ENCODE measurements around the gene STK17A.

The STK17A gene

GRCh38 chr7:43636093-43636492, 53.2 kb downstream of the STK17A start:
- no peak for DNase-seq (ENCODE audit: low spot score)

DNA sequence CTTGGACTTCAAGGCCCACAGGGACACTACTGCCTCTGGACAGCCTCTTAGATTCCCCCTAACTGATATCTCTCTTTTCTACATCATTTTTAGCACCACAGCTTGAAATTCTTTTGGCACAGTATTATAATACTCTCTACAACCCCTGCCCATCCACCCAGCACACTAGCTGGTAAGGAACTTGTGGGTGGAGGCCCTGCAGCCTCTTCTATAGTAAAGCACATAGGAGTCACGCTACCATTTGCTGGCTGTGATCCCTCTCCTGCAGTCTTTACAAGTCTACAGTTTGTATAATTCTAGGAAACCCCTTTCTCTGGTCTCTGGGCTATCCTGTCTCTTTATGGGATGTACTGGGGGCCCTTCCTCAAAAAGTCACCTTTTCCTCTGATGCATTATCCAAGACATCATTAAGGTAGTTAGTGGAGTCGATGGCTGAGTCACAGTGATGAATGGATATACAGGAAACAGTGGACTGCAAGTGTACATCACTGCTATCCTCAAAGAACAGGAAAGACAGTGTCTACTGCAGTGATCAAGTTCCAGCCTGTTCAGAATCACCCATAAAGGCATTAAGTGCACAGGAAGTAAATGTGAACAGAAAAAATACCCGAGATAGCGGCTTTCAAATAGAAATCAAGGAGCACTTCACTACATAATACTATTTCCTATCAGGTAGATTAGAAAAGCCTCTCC, 54.4 kb downstream of the STK17A start:
- DNase-seq (ENCODE audit: low spot score), result no peak

DNA sequence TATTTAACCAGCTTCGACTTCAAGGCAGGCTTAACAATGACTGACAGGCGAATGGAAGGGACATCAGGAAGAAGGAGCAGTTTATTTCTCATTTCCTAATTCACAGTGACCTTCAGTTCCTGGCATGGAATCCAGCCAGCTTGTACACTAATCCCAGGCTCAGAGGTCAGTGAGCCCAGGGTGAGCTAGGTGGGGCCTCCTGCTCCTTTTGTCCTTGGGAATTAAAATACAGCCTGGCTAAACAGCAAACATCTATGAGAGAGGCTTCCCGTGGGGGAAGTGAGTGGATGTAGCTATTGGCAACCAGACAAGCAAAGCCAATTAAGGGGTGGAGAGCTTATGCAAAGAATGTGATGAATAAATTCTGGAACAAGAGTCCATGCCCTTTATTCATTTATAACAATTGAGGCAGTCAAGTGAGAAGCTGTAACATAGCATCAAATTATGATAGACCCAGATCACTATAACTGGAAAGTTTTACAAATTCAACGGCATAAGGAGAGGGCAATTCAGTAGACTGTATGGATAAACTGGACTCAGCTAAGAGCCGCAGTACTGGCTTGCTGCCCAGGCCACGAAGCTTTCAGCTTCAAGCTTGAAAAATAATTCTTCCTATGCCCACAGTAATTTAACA, 57.1 kb downstream of the STK17A start:
- no peak for DNase-seq (ENCODE audit: low spot score)

DNA sequence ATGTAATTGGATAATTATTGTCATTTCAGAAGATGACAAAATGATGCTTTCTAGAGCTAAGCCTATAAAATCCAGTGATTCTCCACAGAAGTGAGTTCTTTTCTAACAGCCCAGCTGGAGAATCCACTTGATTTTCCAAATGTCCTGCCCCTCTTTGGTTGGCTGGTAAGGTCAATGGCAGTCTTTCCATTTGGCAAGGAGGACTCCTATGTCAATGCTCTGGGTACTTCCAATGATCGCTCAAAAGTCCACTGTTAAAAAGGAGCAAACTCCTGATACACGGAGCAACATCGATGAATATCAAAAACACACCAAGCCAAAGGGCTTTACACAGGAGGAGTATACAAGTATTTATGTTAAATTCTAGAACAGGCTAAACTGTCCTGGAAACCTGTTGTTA, 57.8 kb downstream of the STK17A start:
- DNase-seq (ENCODE audit: low spot score), result no peak

- no peak for DNase-seq (ENCODE audit: low spot score)
Measured at GRCh38 chr7:43642897-43643630, 60.2 kb downstream of the STK17A start.

- DNase-seq (ENCODE audit: low spot score), result no peak
Measured at GRCh38 chr7:43643846-43644245, 60.9 kb downstream of the STK17A start.

- no peak for DNase-seq (ENCODE audit: low spot score)
Measured at GRCh38 chr7:43645699-43646226, 62.9 kb downstream of the STK17A start.

GRCh38 chr7:43646603-43647338, 63.9 kb downstream of the STK17A start:
- DNase-seq (ENCODE audit: low spot score), result no peak

GRCh38 chr7:43647339-43647672, 64.4 kb downstream of the STK17A start:
- DNase-seq (ENCODE audit: low spot score), result peak; percentile 55

GRCh38 chr7:43647673-43648472, 65.0 kb downstream of the STK17A start:
- no peak for DNase-seq (ENCODE audit: low spot score)

GRCh38 chr7:43648473-43649406, 65.8 kb downstream of the STK17A start:
- no peak for DNase-seq (ENCODE audit: low spot score)

- DNase-seq (ENCODE audit: low spot score), result no peak
Measured at GRCh38 chr7:43649755-43650274, 66.9 kb downstream of the STK17A start.

DNA sequence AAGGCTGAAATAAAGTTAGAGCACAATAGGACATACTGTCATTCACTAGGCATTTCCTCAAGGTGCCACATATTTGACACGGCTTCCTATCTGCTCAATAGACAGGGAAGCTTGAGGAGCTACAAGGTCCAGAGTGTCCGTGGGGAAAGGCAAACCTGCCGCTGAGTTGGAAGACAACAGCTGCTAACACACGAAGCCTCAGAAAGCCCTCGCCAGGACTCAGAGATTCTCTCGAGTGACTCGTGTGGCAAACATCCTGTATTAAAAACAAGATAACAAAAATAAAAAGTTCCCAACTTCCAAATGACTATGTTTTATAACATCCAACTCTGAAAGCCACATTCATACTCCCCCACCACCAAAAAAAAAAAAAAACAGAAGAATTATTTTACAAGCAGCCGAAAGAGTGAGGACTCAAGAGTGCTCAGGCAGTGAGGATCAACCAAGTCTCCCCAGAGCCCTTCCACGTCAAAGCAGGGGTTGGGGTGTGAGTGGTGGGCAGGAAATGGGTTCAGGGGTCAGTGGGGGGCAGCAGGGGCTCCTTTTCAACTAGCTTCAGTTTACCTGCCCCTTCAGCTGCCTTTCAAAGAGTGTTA, 67.6 kb downstream of the STK17A start:
- no peak for DNase-seq (ENCODE audit: low spot score)

GRCh38 chr7:43652364-43652763, 69.5 kb downstream of the STK17A start:
- DNase-seq (ENCODE audit: low spot score), result no peak

- no peak for DNase-seq (ENCODE audit: low spot score)
Measured at GRCh38 chr7:43653466-43653865, 70.6 kb downstream of the STK17A start.

DNA sequence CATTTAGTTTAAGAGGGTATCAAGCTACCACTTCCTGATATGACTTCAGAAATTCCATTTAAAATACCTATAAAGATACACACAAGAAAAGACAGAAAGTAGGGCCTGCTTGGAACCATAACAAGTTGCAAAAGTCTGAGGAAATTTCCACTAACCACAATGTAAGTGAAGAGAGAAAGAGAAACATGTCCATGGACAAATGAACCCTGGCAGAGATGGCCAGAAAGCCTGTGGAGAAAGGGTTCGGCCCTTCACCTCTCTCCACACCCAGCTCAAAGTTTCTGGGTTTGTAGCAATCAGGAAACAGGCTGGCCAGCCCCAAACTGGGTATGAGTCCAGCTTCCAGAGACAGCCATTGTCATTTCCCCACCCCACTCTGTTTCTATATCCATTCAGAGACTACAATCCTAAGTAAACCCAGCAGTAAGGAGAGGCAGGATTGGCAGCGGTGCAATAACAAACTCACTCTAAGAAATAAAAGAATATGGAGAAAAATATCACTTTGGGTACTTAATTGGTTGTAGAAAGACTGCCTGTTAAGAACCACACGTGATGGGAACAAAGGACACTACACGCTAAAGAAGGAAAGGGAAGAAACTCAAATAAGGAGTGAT, 71.1 kb downstream of the STK17A start:
- DNase-seq (ENCODE audit: low spot score), result no peak

DNA sequence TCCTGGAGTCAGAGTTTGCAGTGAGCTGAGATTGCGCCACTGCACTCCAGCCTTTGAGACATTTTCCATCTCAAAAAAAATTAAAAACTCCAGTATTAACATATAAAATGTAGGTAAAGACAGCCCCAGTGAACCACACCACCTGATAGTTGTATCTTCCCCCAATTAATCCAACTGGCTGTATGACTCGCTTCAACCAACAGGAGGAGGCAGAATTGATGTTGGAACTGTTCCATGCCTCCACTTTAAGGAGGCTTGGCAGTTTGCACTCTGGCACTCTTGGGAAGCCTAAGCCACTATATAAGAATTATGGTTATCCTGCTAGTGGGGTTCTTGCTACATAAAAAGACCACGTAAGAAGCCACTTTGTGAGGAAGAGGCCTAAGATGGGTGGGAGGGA, 72.7 kb downstream of the STK17A start:
- no peak for DNase-seq (ENCODE audit: low spot score)

GRCh38 chr7:43656997-43657396, 74.1 kb downstream of the STK17A start:
- no peak for DNase-seq (ENCODE audit: low spot score)
